Naive thymus-derived CD4-positive, alpha-beta T cell (primary cell): ENCODE measurements around the gene AKAP8. TPM values are rescaled to one million over a fixed set of nuclear protein-coding genes. Genes with fewer than 3 reads are reported as not detected.
A peak's percentile ranks its signal among the peaks of the same experiment; 100 is the strongest.

Experiments
- ATAC-seq: fragments of 150-1000 bp; cut with Tn5 transposase; 2 replicates; pipeline ENCODE4 v1.10.0; 2021; ENCODE audit warnings: mild to moderate bottlenecking, moderate library complexity
- CTCF ChIA-PET: fragments of 350-600 bp; sonication (Branson Sonifier 250); formaldehyde crosslinking; loops from one replicate; lab custom pipeline; 2021; ENCODE audit warnings: antibody characterized with exemption; lab: Charles Lee
- POLR2A ChIA-PET: fragments of 350-600 bp; sonication (Branson Sonifier 250); formaldehyde crosslinking; loops from one replicate; lab custom pipeline; 2021; ENCODE audit warnings: antibody characterized with exemption, inconsistent platforms; lab: Charles Lee
- DNase-seq, 9 donors: peaks; one replicate each; pipeline versions ENCODE4 v3.0.0 to v3.0.0-alpha.2; 2020 to 2022; ENCODE audit warnings: mixed read lengths in 1 of 9
- H3K27ac ChIP-seq: one replicate; pipeline ENCODE4 v1.7.0; 2013; ENCODE audit warnings: mild to moderate bottlenecking, low read depth, low read length, moderate library complexity
- H3K27me3 ChIP-seq, 2 donors: one replicate each; pipeline ENCODE4 v1.7.0; 2013; ENCODE audit warnings: low read length in 2 of 2, mild to moderate bottlenecking in 2 of 2, moderate library complexity in 2 of 2; ENCODE audit not compliant: control insufficient read depth in 2 of 2, insufficient read depth in 2 of 2
- H3K36me3 ChIP-seq, 3 experiments: 1 replicate in 2 of 3; 2 replicates in 1 of 3; pipeline ENCODE4 v1.7.0; 2013; ENCODE audit warnings: low read length in 3 of 3, mild to moderate bottlenecking in 3 of 3, moderate library complexity in 1 of 3; ENCODE audit not compliant: insufficient read depth in 3 of 3, control insufficient read depth in 2 of 3
- H3K4me1 ChIP-seq, 2 donors: one replicate each; pipeline ENCODE4 v1.7.0; 2013; ENCODE audit warnings: low read length in 2 of 2, mild to moderate bottlenecking in 2 of 2, moderate library complexity in 1 of 2; ENCODE audit not compliant: control insufficient read depth in 2 of 2, insufficient read depth in 2 of 2
- H3K4me3 ChIP-seq: 2 replicates; pipeline ENCODE4 v1.7.0; 2013; ENCODE audit warnings: mild to moderate bottlenecking, low read length
- H3K9me3 ChIP-seq, 3 experiments: 1 replicate in 2 of 3; 2 replicates in 1 of 3; pipeline ENCODE4 v1.7.0; 2013; ENCODE audit warnings: low read length in 3 of 3; ENCODE audit not compliant: control insufficient read depth in 2 of 3
- H3K27ac Mint-ChIP-seq, 9 donors: one replicate each; pipeline ENCODE4 v1.8.0; 2020 to 2022; ENCODE audit warnings: mixed read lengths in 9 of 9, mild to moderate bottlenecking in 8 of 9, moderate library complexity in 5 of 9, inconsistent platforms in 2 of 9
- H3K27me3 Mint-ChIP-seq, 5 donors: one replicate each; pipeline ENCODE4 v1.8.0; 2021 to 2022; ENCODE audit warnings: mixed read lengths in 5 of 5, mild to moderate bottlenecking in 1 of 5
- H3K36me3 Mint-ChIP-seq, 5 donors: one replicate each; pipeline ENCODE4 v1.8.0; 2020 to 2022; ENCODE audit warnings: mixed read lengths in 5 of 5, mild to moderate bottlenecking in 3 of 5, inconsistent platforms in 1 of 5
- H3K4me1 Mint-ChIP-seq, 7 donors: one replicate each; pipeline ENCODE4 v1.8.0; 2020 to 2022; ENCODE audit warnings: mixed read lengths in 7 of 7, mild to moderate bottlenecking in 3 of 7, inconsistent platforms in 1 of 7
- H3K4me3 Mint-ChIP-seq, 10 donors: one replicate each; pipeline ENCODE4 v1.8.0; 2020 to 2022; ENCODE audit warnings: mild to moderate bottlenecking in 10 of 10, mixed read lengths in 10 of 10, moderate library complexity in 6 of 10, inconsistent platforms in 2 of 10
- H3K9me3 Mint-ChIP-seq, 11 donors: one replicate each; pipeline ENCODE4 v1.8.0; 2020 to 2022; ENCODE audit warnings: mixed read lengths in 11 of 11, mild to moderate bottlenecking in 4 of 11, inconsistent platforms in 1 of 11, moderate library complexity in 1 of 11
- intact Hi-C, 2 donors: fragments of 100-400 bp; cut with micrococcal nuclease; formaldehyde crosslinking; loops; one replicate each; pipeline ENCODE4 v1.15.1; 2023
- polyA plus RNA-seq, 2 donors: library from polyadenylated mRNA; unstranded; fragments of 300-500 nt; fragmentation: Illumina TruSeq; gene quantifications; one replicate each; pipeline ENCODE4 v1.2.3, GENCODE V29; 2021
- total RNA-seq, 6 experiments: library from RNA in 5 of 6; stranded (reverse) in 5 of 6; gene quantifications; 1 replicate in 5 of 6; 2 replicates in 1 of 6; pipeline ENCODE4 v1.2.3 and lab custom pipeline; 2021 to 2026

Gene AKAP8
- total and polyA plus RNA-seq, 7 experiments from 2014 or later: 11.9 to 81.2 (median 76.4) TPM

DNA sequence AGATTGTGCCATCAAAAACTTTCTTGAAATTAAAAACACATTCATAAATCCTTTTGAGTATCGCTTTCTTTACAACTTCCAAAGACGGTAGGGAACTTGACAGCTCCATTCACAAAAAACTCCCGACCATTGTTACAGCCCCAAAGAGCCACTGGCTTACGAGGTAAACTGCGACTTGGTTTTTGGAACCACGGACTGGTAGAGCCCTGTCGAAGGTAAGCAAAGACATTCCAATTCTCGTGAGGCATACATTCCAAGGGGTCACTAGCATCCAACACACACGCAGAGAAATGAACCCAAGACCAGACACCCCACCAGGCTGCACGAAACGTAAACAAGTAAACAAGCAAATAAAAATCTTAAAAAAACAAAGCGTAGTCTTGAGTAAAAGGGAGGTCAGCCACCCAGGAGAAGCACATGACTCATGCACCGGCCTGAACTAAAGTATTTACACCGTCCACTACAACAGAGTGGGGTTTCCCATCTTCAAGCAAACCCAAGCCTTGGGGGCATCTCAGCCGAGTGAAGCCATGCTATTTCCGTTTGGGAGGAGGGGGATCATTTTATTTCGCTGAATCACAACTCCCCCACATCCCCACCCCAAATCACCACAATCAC lies 48.7 kb downstream of the AKAP8 start:
- ATAC-seq (peak; percentile 15), DNase-seq (peak in 2 of 9 donors; percentile 26 to 31)
- Histone ChIP-seq H3K27me3 (no peaks in the 10 kb centered on the region), H3K36me3 (peaks cover 0 to 4% (median 0%) of the 10 kb centered on the region in 3 experiments), H3K4me3 (peak overlapping the region; percentile 79), H3K9me3 (no peaks in the 10 kb centered on the region), H3K4me1 (peaks cover 40 to 41% of the 10 kb centered on the region in 2 donors), H3K27ac (peak overlapping the region; percentile 77)
- H3K27ac Mint-ChIP-seq: peak overlapping the region; percentile 85 to 97 (median 94)
- H3K4me1 Mint-ChIP-seq: peaks cover 45 to 65% (median 60%) of the 10 kb centered on the region in 7 donors
- CTCF ChIA-PET: no interaction called here
- H3K4me3 Mint-ChIP-seq: peak overlapping the region; percentile 93 to 98 (median 94)
- intact Hi-C loops: loop anchor here (2.0 to 5.0 kb wide), 7 partner anchors 34 to 131 kb away; partner anchors contain the start of genes AKAP8 (in 1 of the 2), AKAP8L (in 1 of the 2) and RASAL3 (in 1 of the 2)
- POLR2A ChIA-PET: interaction anchor here (0.6 to 4.5 kb wide), 3 partner anchors 14 to 135 kb away, joined by 3 to 35 read pairs (median 7); partner anchors contain the start of gene AKAP8
- peaks cover 0 to 6% (median 0%) of the 10 kb centered on the region in 5 donors for H3K36me3 Mint-ChIP-seq
- H3K9me3 Mint-ChIP-seq: peaks cover 0 to 7% (median 0%) of the 10 kb centered on the region in 11 donors
- H3K27me3 Mint-ChIP-seq: no peaks in the 10 kb centered on the region

DNA sequence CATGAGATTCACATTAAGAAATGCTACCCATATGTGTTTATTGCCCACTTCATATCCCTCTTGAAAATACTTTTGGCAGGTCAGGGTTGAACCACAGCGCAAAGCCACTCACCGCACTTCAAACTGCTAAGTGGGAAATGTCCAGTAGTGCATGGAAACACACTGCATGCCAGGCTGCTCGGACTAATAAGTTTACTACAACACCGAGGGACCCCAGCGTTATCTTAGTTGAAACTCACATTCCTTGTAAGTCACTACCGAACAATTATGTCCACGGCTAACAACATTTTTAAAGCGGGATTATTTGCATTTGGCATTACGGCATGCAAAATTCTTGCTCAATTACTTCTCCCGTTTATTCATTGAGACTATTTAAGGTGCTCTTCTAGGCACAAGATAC lies 51.3 kb downstream of the AKAP8 start:
- H3K9me3 ChIP-seq: no peaks in the 10 kb centered on the region
- DNase-seq: no peak
- H3K27ac Mint-ChIP-seq: peak overlapping the region in 3 of 9 donors; percentile 12 to 56 (median 30)
- no peak for ATAC-seq
- peaks cover 0 to 4% (median 0%) of the 10 kb centered on the region in 3 experiments for H3K36me3 ChIP-seq
- H3K9me3 Mint-ChIP-seq: peaks cover 0 to 7% (median 0%) of the 10 kb centered on the region in 11 donors
- peaks cover 66 to 84% (median 80%) of the 10 kb centered on the region in 7 donors for H3K4me1 Mint-ChIP-seq
- H3K27me3 ChIP-seq: no peaks in the 10 kb centered on the region
- H3K4me3 ChIP-seq: no peak overlapping the region
- intact Hi-C loops: no loop called here
- H3K27ac ChIP-seq: no peak overlapping the region
- peaks cover 0 to 8% (median 0%) of the 10 kb centered on the region in 5 donors for H3K36me3 Mint-ChIP-seq
- POLR2A ChIA-PET: no interaction called here
- peak overlapping the region in 9 of 10 donors; percentile 34 to 96 (median 93) for H3K4me3 Mint-ChIP-seq
- CTCF ChIA-PET: no interaction called here
- no peaks in the 10 kb centered on the region for H3K27me3 Mint-ChIP-seq
- H3K4me1 ChIP-seq: peaks cover 59 to 65% of the 10 kb centered on the region in 2 donors

DNA sequence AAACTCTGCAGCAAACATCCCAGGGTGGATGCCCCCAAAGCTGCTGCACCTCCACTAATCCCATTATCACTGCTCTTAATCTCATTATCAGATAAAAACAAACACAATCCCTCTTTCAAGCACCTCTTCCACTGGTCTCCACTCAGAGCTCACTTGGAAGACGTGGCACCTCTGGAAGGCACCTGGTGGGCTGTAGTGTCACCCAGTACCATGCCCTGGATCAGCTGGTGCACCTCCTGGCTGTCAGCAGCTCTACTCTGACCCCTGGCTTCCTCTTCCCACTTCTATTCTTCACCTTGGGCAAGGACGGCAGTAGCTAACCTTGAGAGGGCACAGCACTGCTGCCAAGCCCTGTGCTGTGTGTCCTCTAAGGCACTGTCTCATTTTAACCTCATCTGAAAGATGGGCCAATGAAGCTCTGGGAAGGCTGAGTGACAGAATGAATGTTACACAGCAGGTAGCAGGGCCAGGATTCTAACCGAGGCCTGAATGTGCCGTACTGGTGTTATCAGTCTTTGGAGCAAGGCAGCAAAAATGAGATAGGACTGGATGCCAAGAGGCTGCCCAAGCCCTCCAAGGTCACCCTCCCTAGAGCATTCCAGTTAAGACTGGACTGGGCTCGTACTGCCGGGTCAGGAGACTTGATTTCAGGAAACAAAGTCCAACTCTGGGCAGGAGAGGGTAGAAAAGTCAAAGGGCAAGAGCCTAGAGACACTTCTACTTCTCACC lies 54.6 kb downstream of the AKAP8 start:
- Mint-ChIP-seq H3K27ac (peak overlapping the region in 8 of 9 donors; percentile 41 to 88 (median 65)), H3K4me3 (peak overlapping the region in 9 of 10 donors; percentile 49 to 94 (median 74)), H3K9me3 (peaks cover 0 to 2% (median 0%) of the 10 kb centered on the region in 11 donors), H3K4me1 (peaks cover 73 to 97% (median 91%) of the 10 kb centered on the region in 7 donors), H3K27me3 (no peaks in the 10 kb centered on the region), H3K36me3 (peaks cover 0 to 6% (median 0%) of the 10 kb centered on the region in 5 donors)
- H3K9me3 ChIP-seq: no peaks in the 10 kb centered on the region
- CTCF ChIA-PET: interaction anchor here (1.0 kb wide), 1 partner anchor 34 kb away, joined by 3 read pairs; no protein-coding TSS in a partner anchor
- no peaks in the 10 kb centered on the region for H3K36me3 ChIP-seq
- intact Hi-C loops: no loop called here
- ATAC-seq: peak; percentile 35
- H3K27me3 ChIP-seq: no peaks in the 10 kb centered on the region
- no peak overlapping the region for H3K4me3 ChIP-seq
- peak in 2 of 9 donors; percentile 28 to 31 for DNase-seq
- POLR2A ChIA-PET: interaction anchor here (0.5 to 2.0 kb wide), 2 partner anchors 8 to 1716 kb away, joined by 4 read pairs; no protein-coding TSS in a partner anchor
- H3K4me1 ChIP-seq: peaks cover 69 to 73% of the 10 kb centered on the region in 2 donors
- peak overlapping the region; percentile 5 for H3K27ac ChIP-seq

DNA sequence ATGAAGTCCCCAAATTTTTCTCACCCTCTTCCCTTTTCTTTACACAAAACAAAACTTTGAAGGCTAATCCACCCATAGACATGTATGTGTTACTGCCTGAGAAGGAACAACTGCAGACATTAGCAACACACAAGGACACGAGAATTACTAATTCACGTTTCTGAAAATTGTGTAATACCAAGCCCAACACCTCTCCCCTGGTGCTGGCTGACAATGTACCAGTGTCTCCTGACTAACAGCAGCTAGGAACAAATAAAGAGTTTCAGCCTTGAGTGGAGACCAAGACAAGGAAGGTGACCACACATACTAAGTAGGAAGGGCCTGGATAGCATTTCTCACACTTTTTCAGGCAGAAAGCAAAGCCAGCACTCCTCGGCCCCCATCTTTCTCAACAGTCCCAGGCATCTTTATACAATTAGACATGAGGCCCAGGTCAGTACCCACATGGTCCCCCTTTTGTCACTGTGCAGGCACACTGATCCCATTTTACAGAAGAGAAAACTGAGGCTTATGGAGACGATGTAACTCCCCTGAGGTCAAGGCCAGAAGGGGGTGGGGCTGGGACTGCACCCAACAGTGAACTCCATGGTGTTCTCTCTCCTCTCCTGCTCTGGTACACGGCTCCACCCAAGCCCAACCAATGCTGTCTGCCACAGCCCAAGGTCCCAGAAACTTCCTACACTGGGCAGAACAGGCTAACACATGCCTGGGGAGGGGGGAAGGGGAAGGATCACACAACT lies 55.9 kb downstream of the AKAP8 start:
- no peaks in the 10 kb centered on the region for H3K36me3 ChIP-seq
- Mint-ChIP-seq H3K4me1 (peaks cover 73 to 97% (median 92%) of the 10 kb centered on the region in 7 donors), H3K27me3 (no peaks in the 10 kb centered on the region), H3K4me3 (peak overlapping the region in 9 of 10 donors; percentile 45 to 94 (median 74)), H3K9me3 (peaks cover 0 to 2% (median 0%) of the 10 kb centered on the region in 11 donors), H3K36me3 (peaks cover 0 to 6% (median 0%) of the 10 kb centered on the region in 5 donors), H3K27ac (peak overlapping the region; percentile 2 to 81 (median 60))
- H3K4me1 ChIP-seq: peaks cover 72 to 76% of the 10 kb centered on the region in 2 donors
- ChIA-PET CTCF (interaction anchor here (1.0 kb wide), 1 partner anchor 33 kb away, joined by 3 read pairs; no protein-coding TSS in a partner anchor), POLR2A (no interaction called here)
- peak overlapping the region; percentile 5 for H3K27ac ChIP-seq
- no peak overlapping the region for H3K4me3 ChIP-seq
- H3K27me3 ChIP-seq: no peaks in the 10 kb centered on the region
- no peak for DNase-seq
- intact Hi-C loops: no loop called here
- peak; percentile 52 for ATAC-seq
- no peaks in the 10 kb centered on the region for H3K9me3 ChIP-seq

DNA sequence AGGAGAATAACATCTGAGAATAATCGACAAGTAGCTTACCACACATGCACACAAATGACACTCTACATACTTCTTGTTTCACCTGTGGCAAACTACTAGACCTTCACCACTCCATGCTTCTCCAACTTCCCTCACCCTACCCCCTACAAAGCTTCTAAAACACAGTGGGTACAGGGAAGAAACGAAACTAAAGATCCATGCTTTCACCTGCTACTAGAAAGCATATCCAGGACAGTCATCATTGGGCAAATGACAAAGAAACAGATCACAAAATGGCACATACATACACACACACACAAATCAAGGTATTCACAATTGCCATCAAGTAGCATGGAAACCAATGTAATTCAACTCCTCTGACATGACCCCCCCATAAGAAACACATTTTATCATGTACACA lies 57.8 kb downstream of the AKAP8 start:
- no peak for ATAC-seq
- Mint-ChIP-seq H3K4me1 (peaks cover 78 to 97% (median 92%) of the 10 kb centered on the region in 7 donors), H3K27ac (peak overlapping the region in 7 of 9 donors; percentile 21 to 72 (median 34)), H3K36me3 (peaks cover 0 to 6% (median 3%) of the 10 kb centered on the region in 5 donors), H3K4me3 (peak overlapping the region in 9 of 10 donors; percentile 45 to 82 (median 66)), H3K9me3 (no peaks in the 10 kb centered on the region), H3K27me3 (no peaks in the 10 kb centered on the region)
- intact Hi-C loops: no loop called here
- CTCF ChIA-PET: no interaction called here
- Histone ChIP-seq H3K27ac (no peak overlapping the region), H3K4me3 (no peak overlapping the region), H3K9me3 (no peaks in the 10 kb centered on the region), H3K36me3 (no peaks in the 10 kb centered on the region), H3K4me1 (peaks cover 76 to 81% of the 10 kb centered on the region in 2 donors), H3K27me3 (no peaks in the 10 kb centered on the region)
- no peak for DNase-seq
- POLR2A ChIA-PET: no interaction called here

DNA sequence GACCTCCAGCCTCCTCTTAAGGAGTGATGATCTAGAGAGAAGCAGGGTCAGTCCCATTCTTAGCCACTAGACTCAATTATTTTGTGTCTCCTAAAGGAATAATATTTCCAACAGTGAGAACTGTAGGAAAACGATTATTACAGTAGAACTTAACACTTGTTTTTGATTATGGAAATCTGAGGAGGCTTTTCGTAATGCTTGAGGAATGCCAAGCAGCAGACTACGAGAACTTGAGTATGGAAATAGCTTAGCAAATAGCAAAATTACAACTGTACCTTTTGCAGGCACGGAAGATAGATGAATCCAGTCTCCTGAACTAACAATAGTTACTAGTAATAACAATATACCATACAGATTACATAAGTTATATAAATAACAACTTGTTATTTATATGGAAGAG lies 59.5 kb downstream of the AKAP8 start:
- H3K4me1 ChIP-seq: peaks cover 72 to 73% of the 10 kb centered on the region in 2 donors
- Mint-ChIP-seq H3K4me1 (peaks cover 79 to 96% (median 87%) of the 10 kb centered on the region in 7 donors), H3K9me3 (no peaks in the 10 kb centered on the region), H3K27ac (peak overlapping the region in 6 of 9 donors; percentile 52 to 81 (median 62)), H3K27me3 (no peaks in the 10 kb centered on the region), H3K4me3 (peak overlapping the region in 8 of 10 donors; percentile 49 to 77 (median 58)), H3K36me3 (peaks cover 0 to 6% (median 3%) of the 10 kb centered on the region in 5 donors)
- no peaks in the 10 kb centered on the region for H3K36me3 ChIP-seq
- H3K9me3 ChIP-seq: no peaks in the 10 kb centered on the region
- POLR2A ChIA-PET: no interaction called here
- ATAC-seq (no peak), DNase-seq (no peak)
- no peak overlapping the region for H3K4me3 ChIP-seq
- intact Hi-C loops: no loop called here
- peak overlapping the region; percentile 0 for H3K27ac ChIP-seq
- CTCF ChIA-PET: no interaction called here
- no peaks in the 10 kb centered on the region for H3K27me3 ChIP-seq
